ENCODE measurements around the gene OR8A1. TPM values are rescaled to one million over a fixed set of nuclear protein-coding genes. Genes with fewer than 3 reads are reported as not detected.

Gene OR8A1
- total and polyA plus RNA-seq, 4 donors: not detected

Other genes with a start within 250 kb of the OR8A1 start
- not detected for gene OR8D2, start 249.8 kb upstream of the OR8A1 start, total RNA-seq
- not detected for gene OR8D2, start 249.8 kb upstream of the OR8A1 start, polyA plus RNA-seq
- gene OR8B2, start 185.5 kb upstream of the OR8A1 start, total RNA-seq: not detected
- not detected for gene OR8B2, start 185.5 kb upstream of the OR8A1 start, polyA plus RNA-seq
- gene OR8B3, start 171.0 kb upstream of the OR8A1 start, total RNA-seq: not detected
- not detected for gene OR8B3, start 171.0 kb upstream of the OR8A1 start, polyA plus RNA-seq
- not detected for gene OR8B4, start 145.1 kb upstream of the OR8A1 start, total RNA-seq
- not detected for gene OR8B4, start 145.1 kb upstream of the OR8A1 start, polyA plus RNA-seq
- gene OR8B8, start 124.3 kb upstream of the OR8A1 start, total RNA-seq: not detected
- gene OR8B8, start 124.3 kb upstream of the OR8A1 start, polyA plus RNA-seq: not detected
- not detected for gene OR8B12, start 26.3 kb upstream of the OR8A1 start, total RNA-seq
- gene OR8B12, start 26.3 kb upstream of the OR8A1 start, polyA plus RNA-seq: not detected
- not detected for gene PANX3, start 41.4 kb downstream of the OR8A1 start, total RNA-seq
- not detected for gene PANX3, start 41.4 kb downstream of the OR8A1 start, polyA plus RNA-seq
- 10 to 100 TPM; 42.7 to 47.9 TPM for gene TBRG1, start 52.9 kb downstream of the OR8A1 start, total RNA-seq
- 10 to 100 TPM; 20.5 to 65.4 TPM for gene TBRG1, start 52.9 kb downstream of the OR8A1 start, polyA plus RNA-seq
- gene SIAE, start 103.7 kb downstream of the OR8A1 start, total RNA-seq: 10 to 100 TPM; 11.5 to 24.8 TPM
- 10 to 100 TPM in 1 of 2 donors, 1 to 10 TPM in 1; 6.9 to 14.8 TPM for gene SIAE, start 103.7 kb downstream of the OR8A1 start, polyA plus RNA-seq
- 1 to 10 TPM; 2.7 to 3.9 TPM for gene SPA17, start 103.9 kb downstream of the OR8A1 start, total RNA-seq
- gene SPA17, start 103.9 kb downstream of the OR8A1 start, polyA plus RNA-seq: 1 to 10 TPM; 4.8 to 7.1 TPM
- 10 to 100 TPM; 33.2 to 41.1 TPM for gene NRGN, start 169.9 kb downstream of the OR8A1 start, total RNA-seq
- gene NRGN, start 169.9 kb downstream of the OR8A1 start, polyA plus RNA-seq: 10 to 100 TPM; 15.4 to 38.5 TPM
- gene VSIG2, start 182.3 kb downstream of the OR8A1 start, total RNA-seq: 1 to 10 TPM; 3.8 to 6.9 TPM
- gene VSIG2, start 182.3 kb downstream of the OR8A1 start, polyA plus RNA-seq: 1 to 10 TPM; 1.9 to 3.1 TPM
- 100 to 1,000 TPM in 1 of 2 donors, 10 to 100 TPM in 1; 95.1 to 182 TPM for gene ESAM, start 192.3 kb downstream of the OR8A1 start, total RNA-seq
- 100 to 1,000 TPM in 1 of 2 donors, 10 to 100 TPM in 1; 33.2 to 110 TPM for gene ESAM, start 192.3 kb downstream of the OR8A1 start, polyA plus RNA-seq
- gene MSANTD2, start 230.4 kb downstream of the OR8A1 start, total RNA-seq: 10 to 100 TPM; 21.5 to 23.6 TPM
- 10 to 100 TPM in 1 of 2 donors, 1 to 10 TPM in 1; 6.3 to 18.0 TPM for gene MSANTD2, start 230.4 kb downstream of the OR8A1 start, polyA plus RNA-seq